ENCODE results near the gene DBNL. TPM values are rescaled to one million over a fixed set of nuclear protein-coding genes. Genes with fewer than 3 reads are reported as not detected.

DBNL gene
- total and polyA plus RNA-seq, 2 of the 13 experiments (the other 11 are each of a cell fraction or from before 2014, with no cell fraction given): 20.8 to 35.1 TPM

DNA sequence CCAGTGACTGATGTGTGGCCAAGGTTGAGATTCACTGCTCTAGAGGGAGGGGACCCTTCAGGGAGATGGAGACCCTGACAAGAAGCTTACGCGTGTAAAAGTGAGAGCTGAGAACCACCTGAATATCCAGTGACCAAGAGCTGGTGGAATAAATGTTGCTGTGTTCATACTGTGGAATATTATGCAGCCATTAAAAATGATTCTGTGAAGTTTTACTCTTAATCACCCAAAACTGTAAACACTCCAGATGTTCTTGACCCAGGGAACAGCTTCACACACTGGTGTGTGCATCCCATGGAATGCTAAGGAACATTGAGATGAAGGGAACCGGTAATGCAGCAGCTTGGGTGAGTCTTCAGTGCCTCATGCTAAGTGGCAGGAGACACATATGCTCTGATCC lies 42.1 kb downstream of the DBNL start:
- CTCF ChIA-PET (ENCODE audit: low intra/inter-chr PET ratio, low total read pairs): no interaction called here
- Histone ChIP-seq H3K4me2 (ENCODE audit: low read depth, low read length) (no peak overlapping the region), H3K79me2 (ENCODE audit: insufficient read depth, low read length) (no peaks in the 10 kb centered on the region), H3K36me3 (replicated peaks in 1 of 2; ENCODE audit: control insufficient read depth in 1 of 2, insufficient read depth in 2 of 2, low read length in 2 of 2) (no peaks in the 10 kb centered on the region), H3K4me3 (replicated peaks in 1 of 3; ENCODE audit: insufficient read depth in 1 of 3, low read depth in 2 of 3, low read length in 3 of 3) (no peak overlapping the region), H3K9ac (ENCODE audit: insufficient read depth, low read depth, low read length) (no peak overlapping the region), H4K20me1 (ENCODE audit: insufficient read depth, low read length) (no peaks in the 10 kb centered on the region), H3K27ac (ENCODE audit: extremely low read length, insufficient read depth, low read length) (no peak overlapping the region), H2AFZ (ENCODE audit: low read length) (no peak overlapping the region), H3K9me3 (ENCODE audit: low read length) (no peaks in the 10 kb centered on the region), H3K27me3 (ENCODE audit: control insufficient read depth in 1 of 2, insufficient read depth in 2 of 2, low read length in 2 of 2) (peaks cover 0 to 14% of the 10 kb centered on the region in 2 experiments; a peak in 2 of 5 replicates), H3K4me1 (ENCODE audit: insufficient read depth, low read length) (peaks cover 31% of the 10 kb centered on the region)
- POLR2A ChIA-PET: no interaction called here
- no peak for FAIRE-seq
- no peak for TF ChIP-seq ZNF451 (CRISPR knock-in tag; IDR thresholded peaks at IDR 0.05)
- no peak for ATAC-seq
- 95% methylated on average over 3 of the region's 3 CpGs for WGBS (ENCODE audit: low lambda C conversion rate)
- in situ Hi-C loops (cut with HindIII; ENCODE audit: extremely low pct_ligation_motif_present, low pct_unique_long_range_greater_than_20kb) (no loop called here), intact Hi-C loops (cut with micrococcal nuclease; ENCODE audit: unreplicated experiment) (no loop called here)
- no peak for DNase-seq (ENCODE audit: low spot score)
- BruUV-seq (replicated peaks): no TSS peak

DNA sequence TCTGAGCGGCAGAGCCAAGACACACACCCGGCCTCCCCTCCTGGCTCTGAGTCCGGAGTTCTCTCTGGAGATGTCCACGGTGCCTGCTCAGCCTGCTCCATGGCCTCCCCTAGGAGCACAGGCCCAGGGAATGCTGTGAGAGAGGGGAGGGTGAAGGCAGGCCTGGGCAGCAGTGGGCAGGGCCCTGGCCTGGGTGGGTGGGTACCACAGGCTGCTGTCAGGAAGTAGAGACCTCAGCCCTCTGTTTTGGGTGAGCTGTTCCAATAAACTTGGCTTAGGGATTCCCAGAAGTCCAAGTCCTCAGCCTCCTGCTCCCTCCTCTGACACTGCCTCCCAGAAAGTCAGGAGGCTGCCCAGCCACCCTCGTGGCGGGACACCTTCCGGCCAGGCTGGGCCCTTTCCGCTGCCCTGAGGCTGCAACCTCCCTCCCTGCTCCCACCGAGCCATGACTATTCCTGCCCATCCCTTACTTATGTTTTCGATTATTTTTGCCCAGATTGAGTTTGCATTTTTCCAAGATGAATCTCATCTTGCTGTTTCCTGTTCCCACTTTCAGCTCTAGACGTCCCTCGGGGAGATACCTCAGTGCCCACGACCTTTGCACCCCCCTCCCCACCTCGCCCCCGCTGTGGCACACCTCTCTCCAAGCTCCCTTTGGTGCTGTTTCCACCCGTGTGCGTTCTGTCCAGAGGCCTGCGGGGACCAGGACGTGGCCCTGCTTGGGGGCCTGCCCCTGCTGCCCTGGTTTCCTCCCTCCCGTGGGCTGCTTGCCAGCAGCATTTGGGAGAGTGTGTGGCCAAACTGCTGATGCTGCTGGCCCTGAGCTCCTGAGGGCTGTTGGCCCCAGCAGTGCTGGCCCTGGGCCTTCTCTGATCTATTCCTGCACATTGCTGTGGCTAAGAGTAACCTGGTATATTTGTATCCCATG lies 43.7 kb downstream of the DBNL start:
- Histone ChIP-seq H3K27ac (ENCODE audit: extremely low read length, insufficient read depth, low read length) (no peak overlapping the region), H3K79me2 (ENCODE audit: insufficient read depth, low read length) (no peaks in the 10 kb centered on the region), H3K4me3 (replicated peaks in 1 of 3; ENCODE audit: insufficient read depth in 1 of 3, low read depth in 2 of 3, low read length in 3 of 3) (peak overlapping the region; percentile 36 to 68 (median 42)), H3K4me1 (ENCODE audit: insufficient read depth, low read length) (peaks cover 40% of the 10 kb centered on the region), H3K9ac (ENCODE audit: insufficient read depth, low read depth, low read length) (peak overlapping the region; percentile 47; the same call in 1 of the 2 replicates), H3K9me3 (ENCODE audit: low read length) (no peaks in the 10 kb centered on the region), H3K4me2 (ENCODE audit: low read depth, low read length) (peak overlapping the region; percentile 81), H3K36me3 (replicated peaks in 1 of 2; ENCODE audit: control insufficient read depth in 1 of 2, insufficient read depth in 2 of 2, low read length in 2 of 2) (no peaks in the 10 kb centered on the region), H2AFZ (ENCODE audit: low read length) (peak overlapping the region; percentile 82), H3K27me3 (ENCODE audit: control insufficient read depth in 1 of 2, insufficient read depth in 2 of 2, low read length in 2 of 2) (peaks cover 0 to 14% of the 10 kb centered on the region in 2 experiments; a peak in 2 of 5 replicates), H4K20me1 (ENCODE audit: insufficient read depth, low read length) (no peaks in the 10 kb centered on the region)
- ChIA-PET CTCF (ENCODE audit: low intra/inter-chr PET ratio, low total read pairs) (no interaction called here), POLR2A (interaction anchor here (1.0 to 2.1 kb wide), 3 partner anchors 11 to 27 kb away, joined by 3 to 7 read pairs (median 4); no protein-coding TSS in a partner anchor)
- in situ Hi-C loops (cut with HindIII; ENCODE audit: extremely low pct_ligation_motif_present, low pct_unique_long_range_greater_than_20kb) (no loop called here), intact Hi-C loops (cut with micrococcal nuclease; ENCODE audit: unreplicated experiment) (loop anchor here (1.0 kb wide), 1 partner anchor 16 kb away; no protein-coding TSS in a partner anchor)
- FAIRE-seq (no peak), ATAC-seq (peak; percentile 82), DNase-seq (ENCODE audit: low spot score) (no peak)
- BruUV-seq (replicated peaks): no TSS peak
- 1% methylated on average over 17 of the region's 20 CpGs for WGBS (ENCODE audit: low lambda C conversion rate)
- TF ChIP-seq PITX1 (CRISPR knock-in tag; IDR thresholded peaks at IDR 0.05) (no peak), ZEB1 (IDR thresholded peaks at IDR 0.05; ENCODE audit: insufficient replicate concordance, low read depth) (no peak), ZBTB7B (CRISPR knock-in tag; IDR thresholded peaks at IDR 0.05) (no peak), TAF1 (CRISPR knock-in tag; IDR thresholded peaks at IDR 0.05) (no peak), ZNF136 (CRISPR knock-in tag; IDR thresholded peaks at IDR 0.05; ENCODE audit: low read depth) (no peak), NFIC (IDR thresholded peaks at IDR 0.05; ENCODE audit: low read length) (no peak), PHB2 (IDR thresholded peaks at IDR 0.05; ENCODE audit: partially characterized antibody) (no peak)
- TF ChIP-seq, protein P1, sequence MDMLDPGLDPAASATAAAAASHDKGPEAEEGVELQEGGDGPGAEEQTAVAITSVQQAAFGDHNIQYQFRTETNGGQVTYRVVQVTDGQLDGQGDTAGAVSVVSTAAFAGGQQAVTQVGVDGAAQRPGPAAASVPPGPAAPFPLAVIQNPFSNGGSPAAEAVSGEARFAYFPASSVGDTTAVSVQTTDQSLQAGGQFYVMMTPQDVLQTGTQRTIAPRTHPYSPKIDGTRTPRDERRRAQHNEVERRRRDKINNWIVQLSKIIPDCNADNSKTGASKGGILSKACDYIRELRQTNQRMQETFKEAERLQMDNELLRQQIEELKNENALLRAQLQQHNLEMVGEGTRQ (IDR thresholded peaks at IDR 0.05; ENCODE audit: low read depth, low read length): no peak
- TF ChIP-seq, protein P1 (CRISPR knock-in tag; IDR thresholded peaks at IDR 0.05; ENCODE audit: borderline replicate concordance): no peak
- TF ChIP-seq, protein P2, sequence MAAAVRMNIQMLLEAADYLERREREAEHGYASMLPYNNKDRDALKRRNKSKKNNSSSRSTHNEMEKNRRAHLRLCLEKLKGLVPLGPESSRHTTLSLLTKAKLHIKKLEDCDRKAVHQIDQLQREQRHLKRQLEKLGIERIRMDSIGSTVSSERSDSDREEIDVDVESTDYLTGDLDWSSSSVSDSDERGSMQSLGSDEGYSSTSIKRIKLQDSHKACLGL (CRISPR knock-in tag; IDR thresholded peaks at IDR 0.05): peak; percentile 63; the same call in 1 of the 2 replicates
- TF ChIP-seq, protein P3, sequence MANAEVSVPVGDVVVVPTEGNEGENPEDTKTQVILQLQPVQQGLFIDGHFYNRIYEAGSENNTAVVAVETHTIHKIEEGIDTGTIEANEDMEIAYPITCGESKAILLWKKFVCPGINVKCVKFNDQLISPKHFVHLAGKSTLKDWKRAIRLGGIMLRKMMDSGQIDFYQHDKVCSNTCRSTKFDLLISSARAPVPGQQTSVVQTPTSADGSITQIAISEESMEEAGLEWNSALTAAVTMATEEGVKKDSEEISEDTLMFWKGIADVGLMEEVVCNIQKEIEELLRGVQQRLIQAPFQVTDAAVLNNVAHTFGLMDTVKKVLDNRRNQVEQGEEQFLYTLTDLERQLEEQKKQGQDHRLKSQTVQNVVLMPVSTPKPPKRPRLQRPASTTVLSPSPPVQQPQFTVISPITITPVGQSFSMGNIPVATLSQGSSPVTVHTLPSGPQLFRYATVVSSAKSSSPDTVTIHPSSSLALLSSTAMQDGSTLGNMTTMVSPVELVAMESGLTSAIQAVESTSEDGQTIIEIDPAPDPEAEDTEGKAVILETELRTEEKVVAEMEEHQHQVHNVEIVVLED (CRISPR knock-in tag; IDR thresholded peaks at IDR 0.05; ENCODE audit: borderline replicate concordance): no peak
